PC-3 (cell line): ENCODE results near the gene CNR2. TPM values are rescaled to one million over a fixed set of nuclear protein-coding genes. Genes with fewer than 3 reads are reported as not detected.

ENCODE experiments used
- ATAC-seq: fragments of 200-7000 bp; cut with Tn5 transposase; 2 replicates; pipeline ENCODE4 v1.9.1; 2020; ENCODE audit warnings: mild to moderate bottlenecking, moderate library complexity
- BruUV-seq: library from RNA; stranded (reverse); fragments of 400-500 nt; replicated peaks from 2 replicates; lab custom pipeline; 2021; lab: Mats Ljungman, UMichigan
- CTCF ChIA-PET: fragments of 300-600 bp; sonication (Branson Sonifier 250); formaldehyde crosslinking; loops from one replicate; lab custom pipeline; 2022; ENCODE audit warnings: antibody characterized with exemption; lab: Charles Lee
- POLR2A ChIA-PET: fragments of 300-600 bp; sonication (Branson Sonifier 250); formaldehyde crosslinking; loops from one replicate; lab custom pipeline; 2022; ENCODE audit warnings: antibody characterized with exemption; ENCODE audit not compliant: unreplicated experiment; lab: Charles Lee
- DNase-seq: peaks from one replicate; pipeline ENCODE4 v3.0.0-alpha.2; 2015
- H2AFZ ChIP-seq: fragments of 300-600 bp; sonication (generic); 2 replicates; pipeline ENCODE4 v1.6.0; 2016; ENCODE audit warnings: antibody characterized with exemption, low read length
- H3F3A ChIP-seq: fragments of 300-600 bp; sonication (generic); one replicate; pipeline ENCODE4 v1.6.0; 2017; ENCODE audit warnings: antibody characterized with exemption, low read length, control low read depth, mild to moderate bottlenecking; ENCODE audit not compliant: unreplicated experiment
- H3K27ac ChIP-seq: fragments of 300-600 bp; sonication (generic); 2 replicates; pipeline ENCODE4 v1.5.1; 2016; ENCODE audit warnings: mild to moderate bottlenecking, low read length
- H3K27me3 ChIP-seq: fragments of 300-600 bp; sonication (generic); 2 replicates; pipeline ENCODE4 v1.6.1; 2016; ENCODE audit warnings: low read length, mixed read lengths
- H3K36me3 ChIP-seq: fragments of 300-600 bp; sonication (generic); 2 replicates; pipeline ENCODE4 v1.6.1; 2016; ENCODE audit warnings: low read depth, mixed run types, low read length, mixed read lengths
- H3K4me1 ChIP-seq: fragments of 300-600 bp; sonication (generic); 2 replicates; pipeline ENCODE4 v1.5.1; 2016; ENCODE audit warnings: low read length; ENCODE audit not compliant: insufficient read depth
- H3K4me2 ChIP-seq: fragments of 300-600 bp; sonication (generic); 2 replicates; pipeline ENCODE4 v1.6.0; 2016; ENCODE audit warnings: low read length
- H3K4me3 ChIP-seq: fragments of 300-600 bp; sonication (generic); 2 replicates; pipeline ENCODE4 v1.5.1; 2016; ENCODE audit warnings: mild to moderate bottlenecking, low read length, mixed read lengths
- H3K79me2 ChIP-seq: fragments of 300-600 bp; sonication (generic); 2 replicates; pipeline ENCODE4 v1.6.1; 2017; ENCODE audit warnings: low read length, mixed read lengths
- H3K9ac ChIP-seq: fragments of 300-600 bp; sonication (generic); 2 replicates; pipeline ENCODE4 v1.6.0; 2016; ENCODE audit warnings: mild to moderate bottlenecking, low read length
- H3K9me2 ChIP-seq: fragments of 300-600 bp; sonication (generic); replicated peaks from 2 replicates; pipeline ENCODE4 v1.6.1; 2016; ENCODE audit warnings: mixed run types, low read length, mixed read lengths
- H3K9me3 ChIP-seq: fragments of 300-600 bp; sonication (generic); 2 replicates; pipeline ENCODE4 v1.6.1; 2016; ENCODE audit warnings: low read length, mixed read lengths
- H4K20me1 ChIP-seq: fragments of 300-600 bp; sonication (generic); 2 replicates; pipeline ENCODE4 v1.6.1; 2016; ENCODE audit warnings: low read length, mixed read lengths
- EZH2 ChIP-seq: fragments of 300-600 bp; sonication (generic); IDR thresholded peaks from one replicate; pipeline ENCODE4 v1.6.1; 2017; ENCODE audit warnings: antibody characterized with exemption, mild to moderate bottlenecking, low read length; ENCODE audit not compliant: unreplicated experiment
- EZH2phosphoT487 ChIP-seq: fragments of 300-600 bp; sonication (generic); IDR thresholded peaks from 2 replicates; pipeline ENCODE4 v1.6.1; 2018; ENCODE audit warnings: mild to moderate bottlenecking, antibody characterized with exemption, low read length, borderline replicate concordance
- intact Hi-C: fragments of 100-400 bp; cut with micrococcal nuclease; formaldehyde crosslinking; loops from 2 replicates; pipeline ENCODE4 v1.9.0; 2023
- total RNA-seq: library from RNA; depleted of rRNA; stranded (reverse); fragments of >200 nt; gene quantifications from 2 replicates; pipeline ENCODE4 v1.2.3, GENCODE V29; 2014
- TF ChIP-seq, protein P1 (sequence below): fragments of 300-600 bp; sonication (generic); conservative IDR thresholded peaks from 2 replicates; pipeline ENCODE4 v1.5.1; 2017; ENCODE audit warnings: antibody characterized with exemption, low read depth, mild to moderate bottlenecking, low read length

Gene CNR2
- total RNA-seq, 1 experiment from 2014 or later = not detected

DNA sequence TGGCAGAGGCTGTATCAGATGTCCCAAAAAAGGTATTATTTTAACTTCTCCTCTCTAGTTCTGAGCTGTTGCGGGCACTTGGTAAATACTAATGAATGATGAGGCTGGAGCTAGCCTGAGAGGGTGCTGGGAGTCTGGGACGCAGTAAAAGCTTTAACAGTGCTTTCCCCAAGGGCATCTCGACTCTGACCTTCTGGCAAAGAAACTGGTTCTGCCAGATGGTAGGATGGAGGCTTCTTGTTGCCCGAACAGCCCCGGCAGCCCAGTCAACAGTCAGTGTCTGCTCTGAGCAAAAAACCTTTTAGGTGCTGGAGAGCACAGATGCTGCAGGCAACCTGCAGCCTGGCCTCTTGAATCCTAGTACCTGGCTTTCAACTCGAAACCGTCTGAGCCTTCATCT lies 43.9 kb upstream of the CNR2 start:
- no peaks in the 10 kb centered on the region for H3K27me3 ChIP-seq
- ATAC-seq (no peak), DNase-seq (peak; percentile 86)
- ChIA-PET CTCF (no interaction called here), POLR2A (no interaction called here)
- no peaks in the 10 kb centered on the region for H3K9me3 ChIP-seq
- H3K27ac ChIP-seq = peak overlapping the region; percentile 39; the same call in 1 of the 2 replicates
- peaks cover 7% of the 10 kb centered on the region for H3F3A ChIP-seq
- TF ChIP-seq EZH2 = no peak
- TF ChIP-seq EZH2phosphoT487 = no peak
- TF ChIP-seq, protein P1, sequence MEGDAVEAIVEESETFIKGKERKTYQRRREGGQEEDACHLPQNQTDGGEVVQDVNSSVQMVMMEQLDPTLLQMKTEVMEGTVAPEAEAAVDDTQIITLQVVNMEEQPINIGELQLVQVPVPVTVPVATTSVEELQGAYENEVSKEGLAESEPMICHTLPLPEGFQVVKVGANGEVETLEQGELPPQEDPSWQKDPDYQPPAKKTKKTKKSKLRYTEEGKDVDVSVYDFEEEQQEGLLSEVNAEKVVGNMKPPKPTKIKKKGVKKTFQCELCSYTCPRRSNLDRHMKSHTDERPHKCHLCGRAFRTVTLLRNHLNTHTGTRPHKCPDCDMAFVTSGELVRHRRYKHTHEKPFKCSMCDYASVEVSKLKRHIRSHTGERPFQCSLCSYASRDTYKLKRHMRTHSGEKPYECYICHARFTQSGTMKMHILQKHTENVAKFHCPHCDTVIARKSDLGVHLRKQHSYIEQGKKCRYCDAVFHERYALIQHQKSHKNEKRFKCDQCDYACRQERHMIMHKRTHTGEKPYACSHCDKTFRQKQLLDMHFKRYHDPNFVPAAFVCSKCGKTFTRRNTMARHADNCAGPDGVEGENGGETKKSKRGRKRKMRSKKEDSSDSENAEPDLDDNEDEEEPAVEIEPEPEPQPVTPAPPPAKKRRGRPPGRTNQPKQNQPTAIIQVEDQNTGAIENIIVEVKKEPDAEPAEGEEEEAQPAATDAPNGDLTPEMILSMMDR = no peak
- H3K4me2 ChIP-seq = peak overlapping the region; percentile 58
- peaks cover 13% of the 10 kb centered on the region for H4K20me1 ChIP-seq
- peaks cover 12% of the 10 kb centered on the region for H3K36me3 ChIP-seq
- H3K9me2 ChIP-seq = no peaks in the 10 kb centered on the region
- no TSS peak for BruUV-seq
- no peak overlapping the region for H3K9ac ChIP-seq
- H3K4me1 ChIP-seq = peaks cover 54% of the 10 kb centered on the region
- 0 out of 2 replicates have a peak overlapping the region, but pooled peaks have one; percentile 28 for H2AFZ ChIP-seq
- peaks cover 24% of the 10 kb centered on the region for H3K79me2 ChIP-seq
- no peak overlapping the region for H3K4me3 ChIP-seq
- intact Hi-C loops = loop anchor here (5.0 kb wide), 1 partner anchor 35 kb away; no protein-coding TSS in a partner anchor

- H3K4me1 ChIP-seq = peaks cover 49% of the 10 kb centered on the region
- H3K9me3 ChIP-seq = no peaks in the 10 kb centered on the region
- no peak overlapping the region for H3K4me2 ChIP-seq
- no peaks in the 10 kb centered on the region for H4K20me1 ChIP-seq
- H3K4me3 ChIP-seq = no peak overlapping the region
- peak; percentile 62 for DNase-seq
- BruUV-seq = no TSS peak
- H2AFZ ChIP-seq = no peak overlapping the region
- no peaks in the 10 kb centered on the region for H3K27me3 ChIP-seq
- H3K36me3 ChIP-seq = no peaks in the 10 kb centered on the region
- H3K27ac ChIP-seq = 0 out of 2 replicates have a peak overlapping the region, but pooled peaks have one; percentile 68
- H3F3A ChIP-seq = peaks cover 7% of the 10 kb centered on the region
- intact Hi-C loops = no loop called here
- TF ChIP-seq, protein P1 = no peak
- TF ChIP-seq EZH2 = no peak
- no peaks in the 10 kb centered on the region for H3K9me2 ChIP-seq
- CTCF ChIA-PET = interaction anchor here (0.6 kb wide), 1 partner anchor 38 kb away, joined by 4 read pairs; no protein-coding TSS in a partner anchor
- POLR2A ChIA-PET = interaction anchor here (0.6 kb wide), 2 partner anchors 43 to 77 kb away, joined by 10 read pairs; no protein-coding TSS in a partner anchor
- peak; percentile 55 for ATAC-seq
- H3K79me2 ChIP-seq = no peaks in the 10 kb centered on the region
- no peak overlapping the region for H3K9ac ChIP-seq
Measured at GRCh38 chr1:23953020-23953419, 39.9 kb upstream of the CNR2 start.

GRCh38 chr1:23947366-23947765 lies 34.2 kb upstream of the CNR2 start:
- H3K9me2 ChIP-seq = no peaks in the 10 kb centered on the region
- no peak overlapping the region for H3K9ac ChIP-seq
- H3K4me2 ChIP-seq = no peak overlapping the region
- intact Hi-C loops = no loop called here
- ChIA-PET CTCF (interaction anchor here (0.7 to 1.1 kb wide), 2 partner anchors 9 to 81 kb away, joined by 3 read pairs; no protein-coding TSS in a partner anchor), POLR2A (no interaction called here)
- H2AFZ ChIP-seq = no peak overlapping the region
- H3K36me3 ChIP-seq = no peaks in the 10 kb centered on the region
- H3K4me1 ChIP-seq = peaks cover 16% of the 10 kb centered on the region
- no peaks in the 10 kb centered on the region for H4K20me1 ChIP-seq
- H3K4me3 ChIP-seq = no peak overlapping the region
- no peak overlapping the region for H3K27ac ChIP-seq
- H3K27me3 ChIP-seq = no peaks in the 10 kb centered on the region
- ATAC-seq = no peak
- H3F3A ChIP-seq = no peaks in the 10 kb centered on the region
- TF ChIP-seq, protein P1 = no peak
- no peak for TF ChIP-seq EZH2phosphoT487
- no peak for TF ChIP-seq EZH2
- no peaks in the 10 kb centered on the region for H3K79me2 ChIP-seq
- no TSS peak for BruUV-seq
- no peak for DNase-seq
- H3K9me3 ChIP-seq = no peaks in the 10 kb centered on the region
